NCI-H1092 treated with DMSO at 0.1 percent for 48 hours (cell line): ENCODE results near the gene CTSW.
"Not testable (repeated sequence)": the region's sequence is repeated elsewhere in the genome, so short reads cannot be mapped to it uniquely, and the experiment has no call there.

Experiments used
- DNase-seq: peaks from one replicate; lab custom pipeline; 2025; lab: John Stamatoyannopoulos, UW

The CTSW gene

GRCh38 chr11:65879617-65880016, at the start of gene CTSW:
CTSW (plus strand) TSS chr11:65879837; CDS start chr11:65879855, 18 bp downstream.
- DNase-seq: no peak

GRCh38 chr11:65832231-65832630, 47.4 kb upstream of the CTSW start:
- not testable (repeated sequence) for DNase-seq

GRCh38 chr11:65833297-65834030, 46.2 kb upstream of the CTSW start, which contains the start of gene SNX32:
SNX32 (plus strand) TSS chr11:65833963; CDS start chr11:65834066, 103 bp downstream.
- peak; percentile 96 for DNase-seq

GRCh38 chr11:65834202-65834601, 45.4 kb upstream of the CTSW start:
- no peak for DNase-seq

GRCh38 chr11:65842144-65842543, 37.5 kb upstream of the CTSW start:
- DNase-seq: no peak

- no peak for DNase-seq
Measured at GRCh38 chr11:65843811-65844210, 35.8 kb upstream of the CTSW start.

GRCh38 chr11:65844231-65844872, 35.3 kb upstream of the CTSW start:
- no peak for DNase-seq

- no peak for DNase-seq
Measured at GRCh38 chr11:65847746-65848145, 31.9 kb upstream of the CTSW start.

- not testable (repeated sequence) for DNase-seq
Measured at GRCh38 chr11:65848693-65849092, 30.9 kb upstream of the CTSW start.

GRCh38 chr11:65849366-65849765, 30.3 kb upstream of the CTSW start:
- no peak for DNase-seq

- DNase-seq: no peak
Measured at GRCh38 chr11:65849771-65850216, 29.8 kb upstream of the CTSW start.

- no peak for DNase-seq
Measured at GRCh38 chr11:65850217-65851082, 29.2 kb upstream of the CTSW start.

GRCh38 chr11:65851083-65851579, 28.5 kb upstream of the CTSW start:
- DNase-seq: no peak

- no peak for DNase-seq
Measured at GRCh38 chr11:65851811-65852507, 27.7 kb upstream of the CTSW start.

GRCh38 chr11:65852508-65853245, 27.0 kb upstream of the CTSW start:
- DNase-seq: no peak

GRCh38 chr11:65853246-65853979, 26.2 kb upstream of the CTSW start:
- no peak for DNase-seq

GRCh38 chr11:65854161-65854592, 25.5 kb upstream of the CTSW start:
- DNase-seq: no peak

GRCh38 chr11:65854852-65855837, 24.5 kb upstream of the CTSW start:
- DNase-seq: no peak

GRCh38 chr11:65855927-65856363, 23.7 kb upstream of the CTSW start:
- DNase-seq: no peak
